Mesenchymal stem cell (in vitro differentiated cells and primary cell): ENCODE results near the gene PCDH1.

Experiments
- DNase-seq: peaks from one replicate; pipeline ENCODE4 v3.0.0-alpha.2; 2013
- H2AFZ ChIP-seq: one replicate; pipeline ENCODE4 v1.6.1; 2013; ENCODE audit warnings: low read depth, mild to moderate bottlenecking, control low read depth, inconsistent platforms, low read length, moderate library complexity
- H2AK5ac ChIP-seq: 2 replicates; pipeline ENCODE4 v1.6.1; 2013; ENCODE audit warnings: low read length, moderate library complexity, mild to moderate bottlenecking, inconsistent platforms; ENCODE audit not compliant: severe bottlenecking
- H2BK120ac ChIP-seq: one replicate; pipeline ENCODE4 v1.6.1; 2013; ENCODE audit warnings: low read depth, mild to moderate bottlenecking, inconsistent platforms, low read length, moderate library complexity
- H2BK12ac ChIP-seq, 2 experiments: one replicate each; pipeline ENCODE4 v1.6.1; 2013; ENCODE audit warnings: inconsistent platforms in 2 of 2, low read length in 2 of 2, mild to moderate bottlenecking in 2 of 2, moderate library complexity in 2 of 2, control low read depth in 1 of 2
- H2BK15ac ChIP-seq: one replicate; pipeline ENCODE4 v1.6.1; 2013; ENCODE audit warnings: mild to moderate bottlenecking, low read depth, inconsistent platforms; ENCODE audit not compliant: poor library complexity, severe bottlenecking
- H2BK5ac ChIP-seq: 2 replicates; pipeline ENCODE4 v1.6.1; 2013; ENCODE audit warnings: low read depth, mild to moderate bottlenecking, low read length, control low read depth, inconsistent platforms; ENCODE audit not compliant: poor library complexity, severe bottlenecking
- H3K14ac ChIP-seq, 2 experiments: one replicate each; pipeline ENCODE4 v1.6.1; 2013; ENCODE audit warnings: inconsistent platforms in 2 of 2, low read length in 2 of 2, control low read depth in 1 of 2, mild to moderate bottlenecking in 1 of 2, moderate library complexity in 1 of 2
- H3K18ac ChIP-seq, 2 experiments: one replicate each; pipeline ENCODE4 v1.6.1; 2013; ENCODE audit warnings: inconsistent platforms in 2 of 2, low read length in 2 of 2, control low read depth in 1 of 2, low read depth in 1 of 2, mild to moderate bottlenecking in 1 of 2
- H3K23ac ChIP-seq, 2 experiments: one replicate each; pipeline ENCODE4 v1.6.1; 2013; ENCODE audit warnings: inconsistent platforms in 2 of 2, low read length in 2 of 2, mild to moderate bottlenecking in 2 of 2, moderate library complexity in 2 of 2, control low read depth in 1 of 2
- H3K27ac ChIP-seq: 2 replicates; pipeline ENCODE4 v1.5.1; 2013; ENCODE audit warnings: mild to moderate bottlenecking, moderate library complexity, low read length, control low read depth, inconsistent platforms; ENCODE audit not compliant: poor library complexity, severe bottlenecking
- H3K27me3 ChIP-seq, 2 experiments: 2 replicates each; pipeline versions ENCODE4 v1.6.1 to v1.7.0; 2013; ENCODE audit warnings: low read length in 2 of 2, mild to moderate bottlenecking in 2 of 2, moderate library complexity in 2 of 2, control low read depth in 1 of 2, inconsistent platforms in 1 of 2; ENCODE audit not compliant: control insufficient read depth in 1 of 2, insufficient read depth in 1 of 2
- H3K36me3 ChIP-seq, 2 experiments: 2 replicates each; pipeline versions ENCODE4 v1.6.1 to v1.7.0; 2013; ENCODE audit warnings: low read length in 2 of 2, control low read depth in 1 of 2, inconsistent platforms in 1 of 2, low read depth in 1 of 2, mild to moderate bottlenecking in 1 of 2; ENCODE audit not compliant: insufficient read depth in 2 of 2, control insufficient read depth in 1 of 2
- H3K4ac ChIP-seq, 2 experiments: one replicate each; pipeline ENCODE4 v1.6.1; 2013; ENCODE audit warnings: inconsistent platforms in 2 of 2, low read length in 2 of 2, mild to moderate bottlenecking in 2 of 2, moderate library complexity in 2 of 2, control low read depth in 1 of 2, low read depth in 1 of 2
- H3K4me1 ChIP-seq: 2 replicates; pipeline ENCODE4 v1.6.1; 2013; ENCODE audit warnings: low read depth, low read length, control low read depth; ENCODE audit not compliant: control insufficient read depth, insufficient read depth
- H3K4me2 ChIP-seq: 2 replicates; pipeline ENCODE4 v1.6.1; 2013; ENCODE audit warnings: low read length, mild to moderate bottlenecking, inconsistent platforms; ENCODE audit not compliant: poor library complexity, severe bottlenecking
- H3K4me3 ChIP-seq, 2 experiments: 2 replicates each; pipeline versions ENCODE4 v1.5.1 to v1.7.0; 2013; ENCODE audit warnings: low read length in 2 of 2, mild to moderate bottlenecking in 2 of 2, control low read depth in 1 of 2, low read depth in 1 of 2; ENCODE audit not compliant: insufficient read depth in 1 of 2
- H3K79me1 ChIP-seq: replicated peaks from 2 replicates; pipeline ENCODE4 v1.6.1; 2013; ENCODE audit warnings: mild to moderate bottlenecking, control low read depth, low read length, inconsistent platforms; ENCODE audit not compliant: poor library complexity, severe bottlenecking
- H3K9ac ChIP-seq: 2 replicates; pipeline ENCODE4 v1.7.0; 2013; ENCODE audit warnings: mild to moderate bottlenecking, low read length, moderate library complexity
- H3K9me3 ChIP-seq: 2 replicates; pipeline ENCODE4 v1.7.0; 2013; ENCODE audit warnings: mild to moderate bottlenecking, low read length; ENCODE audit not compliant: control insufficient read depth
- H4K8ac ChIP-seq: one replicate; pipeline ENCODE4 v1.6.1; 2013; ENCODE audit warnings: inconsistent platforms, mild to moderate bottlenecking, low read length, moderate library complexity
- H4K91ac ChIP-seq: one replicate; pipeline ENCODE4 v1.6.1; 2013; ENCODE audit warnings: mild to moderate bottlenecking, low read length, inconsistent platforms
- WGBS: methylation state at CpG from one replicate; pipeline ENCODE4 v1.1.7; 2013; ENCODE audit warnings: mixed read lengths; 5-methylcytosine and 5-hydroxymethylcytosine counted together

Gene PCDH1

DNA sequence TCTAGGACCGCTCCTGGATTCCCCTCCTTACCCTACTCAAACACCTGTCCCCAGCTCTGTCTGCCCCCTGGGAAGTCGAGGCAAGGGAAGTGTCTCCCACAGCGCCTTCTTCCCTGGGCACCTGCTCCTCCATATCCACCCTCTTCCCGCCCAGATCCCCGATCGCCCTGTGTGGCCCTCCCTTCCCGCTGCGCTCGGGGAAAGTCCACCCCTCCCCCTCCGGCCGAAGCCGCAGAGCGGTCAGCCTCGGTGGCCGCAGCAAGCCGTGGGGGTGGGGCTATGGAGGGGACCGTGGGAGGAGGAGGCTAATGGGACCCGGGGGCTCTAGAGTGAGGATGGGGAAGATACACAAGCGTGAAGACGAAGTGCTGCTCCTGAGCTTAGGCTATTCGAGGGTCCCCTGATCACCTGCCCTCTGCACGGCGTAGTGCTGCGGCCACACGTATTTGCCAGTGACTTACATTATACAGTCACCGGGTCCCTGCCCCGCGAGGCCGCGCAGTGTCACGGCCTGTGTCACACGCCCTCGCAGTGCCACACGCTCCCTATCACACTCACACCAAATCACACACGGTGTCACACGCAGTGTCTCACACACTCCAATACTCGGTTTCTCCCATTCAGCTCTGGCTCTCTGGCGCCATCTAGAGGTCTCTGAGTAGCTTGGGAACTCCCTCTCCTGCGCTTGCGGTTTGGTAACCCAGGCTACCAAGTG, 658 bp upstream of the PCDH1 start:
- Histone ChIP-seq H3K36me3 (no peaks in the 10 kb centered on the region), H2BK120ac (no peak overlapping the region), H2BK12ac (no peak overlapping the region), H3K79me1 (no peaks in the 10 kb centered on the region), H3K27me3 (peaks cover 89 to 93% of the 10 kb centered on the region in 2 experiments), H4K91ac (no peak overlapping the region), H3K18ac (no peak overlapping the region), H2BK15ac (no peak overlapping the region), H2BK5ac (no peak overlapping the region), H4K8ac (no peak overlapping the region), H3K14ac (no peak overlapping the region), H3K27ac (no peak overlapping the region), H3K4ac (no peak overlapping the region), H2AFZ (no peak overlapping the region), H3K4me1 (peaks cover 32% of the 10 kb centered on the region), H3K4me2 (peak overlapping the region; percentile 66), H3K23ac (no peak overlapping the region), H3K9me3 (no peaks in the 10 kb centered on the region), H3K4me3 (peak overlapping the region in 1 of 2 experiments; percentile 74), H2AK5ac (no peak overlapping the region), H3K9ac (no peak overlapping the region)
- DNase-seq, result peak; percentile 92
- WGBS, result 3% methylated on average over 35 of the region's 40 CpGs

DNA sequence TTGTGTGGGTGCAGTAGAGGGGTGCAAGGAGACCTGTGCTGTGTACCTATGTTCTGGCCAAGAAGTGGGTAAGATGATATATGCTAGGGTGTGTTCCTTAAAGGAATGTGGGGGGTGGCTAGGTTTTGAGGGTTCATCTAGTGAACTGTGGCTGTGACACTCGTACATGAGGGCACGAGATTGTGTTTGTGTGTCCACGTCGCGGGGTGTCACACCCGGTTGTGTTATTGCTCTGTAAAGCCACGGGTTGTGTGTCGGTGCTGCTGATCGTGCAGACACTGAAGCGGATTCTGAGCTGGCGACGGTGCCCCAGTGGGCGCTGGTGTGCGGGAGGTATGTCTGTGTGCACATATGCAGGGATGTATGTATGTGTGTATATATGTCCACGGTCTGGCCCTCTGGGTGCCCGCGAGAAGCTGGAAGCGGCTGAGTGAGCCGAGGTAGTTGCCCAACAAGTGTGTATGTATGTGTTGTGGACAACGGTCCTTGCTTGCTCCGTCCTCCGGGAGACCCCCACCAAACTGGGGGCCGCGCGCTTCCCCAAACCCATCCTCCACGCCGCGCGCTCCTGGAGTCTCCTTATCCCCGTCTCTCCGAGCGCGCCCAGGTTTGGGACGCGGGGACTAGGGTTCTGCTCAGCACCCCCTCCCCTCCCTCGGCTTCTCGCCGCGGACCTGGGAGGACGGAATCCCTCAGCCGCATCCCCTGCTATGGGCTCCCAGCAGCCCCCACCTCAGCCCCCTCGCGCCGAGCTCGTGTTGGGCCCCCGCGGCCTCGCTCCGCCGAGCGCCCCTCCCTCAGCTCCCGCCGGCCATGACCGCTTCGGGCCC, 639 bp downstream of the PCDH1 start:
- H3K27ac ChIP-seq, result no peak overlapping the region
- H3K4me2 ChIP-seq, result peak overlapping the region; percentile 91
- peak overlapping the region; percentile 48 for H3K9ac ChIP-seq
- peaks cover 30% of the 10 kb centered on the region for H3K4me1 ChIP-seq
- peak overlapping the region; percentile 62 for H2AFZ ChIP-seq
- H2BK120ac ChIP-seq, result no peak overlapping the region
- WGBS, result 3% methylated on average over 38 of the region's 55 CpGs
- peak overlapping the region; percentile 25 for H4K8ac ChIP-seq
- no peak overlapping the region for H2BK12ac ChIP-seq
- H3K27me3 ChIP-seq, result peaks cover 85 to 86% of the 10 kb centered on the region in 2 experiments
- H3K18ac ChIP-seq, result no peak overlapping the region
- H2BK5ac ChIP-seq, result no peak overlapping the region
- H3K79me1 ChIP-seq, result no peaks in the 10 kb centered on the region
- no peaks in the 10 kb centered on the region for H3K9me3 ChIP-seq
- no peak overlapping the region for H4K91ac ChIP-seq
- peak; percentile 36 for DNase-seq
- no peak overlapping the region for H3K4ac ChIP-seq
- H3K4me3 ChIP-seq, result peak overlapping the region; percentile 50 to 63
- H3K36me3 ChIP-seq, result no peaks in the 10 kb centered on the region
- no peak overlapping the region for H3K14ac ChIP-seq
- H2BK15ac ChIP-seq, result peak overlapping the region; percentile 36
- H2AK5ac ChIP-seq, result no peak overlapping the region
- peak overlapping the region in 1 of 2 experiments; percentile 56 for H3K23ac ChIP-seq

DNA sequence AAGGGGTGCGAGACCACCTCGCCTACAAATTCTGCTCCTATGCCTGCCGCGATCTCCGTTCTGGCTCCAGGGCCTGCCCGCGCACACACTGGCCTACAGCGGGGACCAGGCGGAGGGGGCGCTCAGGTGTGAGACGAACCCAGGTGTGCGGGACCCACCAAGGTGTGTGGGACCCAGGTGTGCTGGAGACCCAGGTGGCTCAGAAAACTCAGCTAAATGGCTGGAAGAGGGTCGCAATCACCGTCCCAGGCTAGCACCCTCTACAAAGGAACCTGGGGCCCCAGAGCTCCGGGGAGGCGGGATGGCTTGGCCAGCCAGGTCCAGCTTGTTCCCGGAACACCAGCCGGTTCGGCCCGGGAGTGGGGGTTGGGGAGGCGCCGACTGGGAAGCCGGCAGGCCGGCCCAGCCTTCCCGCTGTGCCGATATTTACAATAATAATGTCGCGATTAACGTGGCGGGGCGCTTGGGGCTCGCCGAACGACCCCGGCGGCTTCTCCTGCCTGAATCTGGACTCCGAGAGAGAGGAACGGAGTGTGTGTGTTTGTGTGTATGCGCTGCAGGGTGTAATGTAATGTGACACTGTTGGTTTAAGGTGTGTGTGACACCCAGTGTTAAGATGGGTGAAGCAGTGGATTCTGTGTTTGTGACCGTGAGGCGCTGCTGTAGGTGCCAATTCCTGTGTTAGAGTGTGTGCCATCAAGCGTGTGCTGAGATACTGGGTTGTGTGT, 1.4 kb downstream of the PCDH1 start:
- under 1% methylated on average over 42 of the region's 42 CpGs for WGBS

More for the DNA sequence above, 1.4 kb downstream of the PCDH1 start:
- Histone ChIP-seq H3K27me3 (peaks cover 84 to 86% of the 10 kb centered on the region in 2 experiments), H3K4me2 (no peak overlapping the region), H2AFZ (no peak overlapping the region), H2BK15ac (no peak overlapping the region), H3K14ac (no peak overlapping the region), H3K4me3 (peak overlapping the region in 1 of 2 experiments; percentile 60), H2BK5ac (no peak overlapping the region), H3K4ac (no peak overlapping the region), H2AK5ac (no peak overlapping the region), H3K4me1 (peaks cover 30% of the 10 kb centered on the region), H4K8ac (no peak overlapping the region), H3K18ac (no peak overlapping the region), H3K9me3 (no peaks in the 10 kb centered on the region), H4K91ac (no peak overlapping the region), H2BK120ac (no peak overlapping the region), H3K23ac (peak overlapping the region in 1 of 2 experiments; percentile 88), H3K36me3 (no peaks in the 10 kb centered on the region), H2BK12ac (no peak overlapping the region), H3K9ac (no peak overlapping the region), H3K27ac (no peak overlapping the region), H3K79me1 (no peaks in the 10 kb centered on the region)
- peak; percentile 10 for DNase-seq
